HUES48 (cell line): ENCODE results near the gene GALR2.

Source experiments
- H3K27ac ChIP-seq: one replicate; pipeline ENCODE4 v1.7.0; 2013; ENCODE audit warnings: low read depth, low read length, inconsistent platforms
- H3K27me3 ChIP-seq: 2 replicates; pipeline ENCODE4 v1.6.1; 2013; ENCODE audit warnings: mild to moderate bottlenecking, low read length; ENCODE audit not compliant: control insufficient read depth, insufficient read depth
- H3K36me3 ChIP-seq: 2 replicates; pipeline ENCODE4 v1.6.1; 2013; ENCODE audit warnings: low read length; ENCODE audit not compliant: control insufficient read depth, insufficient read depth
- H3K4me1 ChIP-seq: 2 replicates; pipeline ENCODE4 v1.6.1; 2013; ENCODE audit warnings: mild to moderate bottlenecking, low read length; ENCODE audit not compliant: control insufficient read depth, insufficient read depth
- H3K4me3 ChIP-seq: 2 replicates; pipeline ENCODE4 v1.5.1; 2013; ENCODE audit warnings: mild to moderate bottlenecking, low read depth, low read length
- H3K9ac ChIP-seq: 2 replicates; pipeline ENCODE4 v1.6.1; 2013; ENCODE audit warnings: mild to moderate bottlenecking, low read depth, low read length, moderate library complexity
- H3K9me3 ChIP-seq: 2 replicates; pipeline ENCODE4 v1.6.1; 2013; ENCODE audit warnings: low read length; ENCODE audit not compliant: control insufficient read depth, insufficient read depth

Gene GALR2

DNA sequence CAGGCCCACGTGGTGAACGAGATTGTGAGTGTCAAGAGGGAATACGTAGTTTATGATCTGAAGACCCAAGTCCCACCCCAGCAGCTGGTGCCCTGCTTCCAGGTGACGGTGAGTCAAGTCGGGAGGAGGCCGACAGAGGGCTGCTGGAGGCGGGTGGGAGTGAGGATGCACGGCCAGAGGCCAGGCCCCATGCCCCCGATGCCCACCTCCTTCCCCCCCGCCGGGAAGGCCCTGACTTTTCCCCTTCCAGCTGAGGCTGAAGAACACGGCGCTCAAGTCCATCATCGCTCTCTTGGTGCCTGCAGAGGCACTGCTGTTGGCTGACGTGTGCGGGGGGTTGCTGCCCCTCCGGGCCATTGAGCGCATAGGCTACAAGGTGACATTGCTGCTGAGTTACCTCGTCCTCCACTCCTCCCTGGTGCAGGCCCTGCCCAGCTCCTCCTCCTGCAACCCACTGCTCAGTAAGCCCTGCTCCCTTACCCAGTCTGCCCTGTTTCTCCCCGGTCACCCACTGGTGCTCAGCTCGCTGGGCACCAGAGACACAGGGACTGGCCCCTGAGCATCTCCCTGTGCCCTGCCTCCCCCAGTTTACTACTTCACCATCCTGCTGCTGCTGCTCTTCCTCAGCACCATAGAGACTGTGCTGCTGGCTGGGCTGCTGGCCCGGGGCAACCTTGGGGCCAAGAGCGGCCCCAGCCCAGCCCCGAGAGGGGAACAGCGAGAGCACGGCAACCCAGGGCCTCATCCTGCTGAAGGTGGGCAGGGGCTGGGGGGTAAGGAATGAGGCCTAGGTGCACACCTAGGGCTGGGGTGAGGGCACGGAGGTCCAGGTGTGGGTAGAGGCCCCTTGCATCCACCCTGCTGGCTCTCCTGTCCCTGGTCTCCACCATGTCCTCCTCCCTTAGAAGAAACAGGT is 7.0 kb downstream of the GALR2 start:
- H3K4me3 ChIP-seq, result no peak overlapping the region
- H3K27me3 ChIP-seq, result peaks cover 33% of the 10 kb centered on the region
- H3K9me3 ChIP-seq, result no peaks in the 10 kb centered on the region
- peaks cover 19% of the 10 kb centered on the region for H3K4me1 ChIP-seq
- no peak overlapping the region for H3K9ac ChIP-seq
- H3K27ac ChIP-seq, result no peak overlapping the region
- peaks cover 38% of the 10 kb centered on the region for H3K36me3 ChIP-seq

DNA sequence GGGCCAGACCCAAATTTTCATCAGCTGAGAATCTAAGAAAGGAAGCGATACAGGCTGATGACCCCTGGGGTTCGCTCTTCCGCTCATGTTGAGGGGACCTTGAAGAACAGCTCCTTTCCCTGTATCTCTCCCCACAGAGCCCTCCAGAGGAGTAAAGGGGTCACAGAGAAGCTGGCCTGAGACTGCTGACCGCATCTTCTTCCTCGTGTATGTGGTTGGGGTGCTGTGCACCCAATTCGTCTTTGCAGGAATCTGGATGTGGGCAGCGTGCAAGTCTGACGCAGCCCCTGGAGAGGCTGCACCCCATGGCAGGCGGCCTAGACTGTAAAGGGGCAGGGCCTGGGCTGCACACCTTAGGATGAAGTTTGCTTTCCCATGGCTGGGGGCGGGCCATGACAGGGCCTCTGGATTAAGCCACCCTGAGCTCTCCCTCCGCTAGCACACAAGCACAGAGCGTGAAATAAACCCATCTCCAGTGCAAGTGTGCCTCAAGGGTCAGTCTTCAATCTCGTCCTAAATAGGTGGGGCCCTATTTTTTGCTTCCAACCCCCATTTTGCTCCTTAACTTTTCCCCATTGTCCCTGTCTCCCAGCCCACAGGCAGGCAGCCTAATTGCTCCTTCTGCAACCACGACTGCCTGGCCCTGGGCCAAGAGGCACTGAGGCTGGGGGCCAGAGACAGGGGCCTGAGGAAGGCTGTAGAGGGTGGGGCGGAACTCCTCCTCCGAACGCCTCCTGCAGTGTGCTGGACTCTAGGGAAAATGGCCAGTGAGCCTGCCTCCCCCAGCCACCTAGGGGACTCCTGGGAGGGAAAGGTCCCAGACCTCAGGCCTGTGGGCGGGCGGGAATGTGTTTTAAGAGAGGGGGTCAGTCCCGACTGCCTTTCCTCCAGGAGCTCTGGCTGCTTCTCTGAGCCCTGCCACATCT is 8.0 kb downstream of the GALR2 start:
- H3K4me1 ChIP-seq, result peaks cover 19% of the 10 kb centered on the region
- H3K9me3 ChIP-seq, result no peaks in the 10 kb centered on the region
- H3K27ac ChIP-seq, result no peak overlapping the region
- peaks cover 22% of the 10 kb centered on the region for H3K27me3 ChIP-seq
- H3K36me3 ChIP-seq, result peaks cover 48% of the 10 kb centered on the region
- no peak overlapping the region for H3K9ac ChIP-seq
- H3K4me3 ChIP-seq, result no peak overlapping the region

DNA sequence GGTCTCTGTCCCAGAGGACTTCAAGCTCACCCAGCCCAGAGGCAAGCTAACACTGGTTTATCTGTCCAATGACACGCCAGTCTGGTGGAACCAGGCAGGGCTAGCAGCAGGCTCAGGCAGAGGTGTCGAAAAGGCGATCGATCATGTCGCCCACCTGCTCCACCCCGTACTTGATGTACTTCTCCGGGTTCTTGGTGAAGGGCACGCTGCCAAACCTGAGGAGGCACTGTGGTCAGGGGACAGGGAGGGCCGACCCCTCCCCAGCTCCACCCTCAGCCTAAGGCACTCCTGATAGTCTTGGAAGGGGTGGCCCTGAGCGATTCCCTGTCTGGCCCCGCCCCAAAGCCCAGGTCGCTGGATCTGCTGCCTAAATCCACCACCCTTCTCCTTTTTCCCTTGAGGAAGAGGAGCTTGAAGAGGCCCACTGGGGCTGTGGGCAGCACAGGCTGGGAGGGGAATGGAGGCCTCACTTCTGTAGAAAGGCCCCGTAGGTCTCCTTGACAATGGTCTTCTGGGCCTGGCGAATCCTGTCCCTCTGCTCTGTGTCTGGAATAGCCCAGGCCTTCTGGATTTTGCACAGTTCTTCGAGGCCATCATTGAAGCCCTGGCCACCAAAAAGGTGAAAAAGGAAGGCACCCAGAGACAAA is 9.1 kb downstream of the GALR2 start:
- Histone ChIP-seq H3K9me3 (no peaks in the 10 kb centered on the region), H3K4me3 (no peak overlapping the region), H3K27me3 (peaks cover 12% of the 10 kb centered on the region), H3K4me1 (peaks cover 19% of the 10 kb centered on the region), H3K9ac (no peak overlapping the region), H3K27ac (no peak overlapping the region), H3K36me3 (peaks cover 59% of the 10 kb centered on the region)

DNA sequence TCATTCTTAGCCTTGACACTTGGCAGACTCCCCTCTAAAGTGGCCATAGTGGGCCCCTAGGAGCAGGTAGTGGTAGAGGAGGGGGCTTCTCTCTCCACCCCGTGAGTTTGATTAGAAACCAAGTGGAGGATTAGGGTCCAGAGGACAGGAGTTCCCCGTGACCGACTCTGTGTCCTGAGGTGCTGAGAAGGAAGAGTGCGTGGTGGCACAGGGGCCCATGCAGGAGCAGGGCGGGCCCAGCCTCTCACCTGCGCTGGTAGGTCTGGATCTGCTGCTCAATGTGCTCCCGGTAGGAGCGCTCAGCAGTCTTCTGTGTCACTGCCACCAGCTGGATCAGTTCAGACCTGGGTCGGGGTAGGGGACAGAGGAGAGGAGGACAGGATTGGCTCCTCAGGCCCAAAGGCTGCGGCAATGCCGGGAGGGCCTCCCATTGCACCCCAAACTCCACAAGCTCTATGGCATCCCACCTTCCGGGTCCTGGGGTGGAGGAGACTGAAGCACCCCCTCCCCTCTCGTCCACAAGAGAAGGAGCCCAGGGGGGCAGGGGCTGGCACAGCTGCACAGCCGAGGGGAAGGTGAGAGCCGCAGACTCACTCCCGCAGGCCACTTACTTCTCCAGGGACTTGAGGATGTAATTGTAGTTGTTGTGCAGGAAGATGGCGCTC is 10.6 kb downstream of the GALR2 start:
- peaks cover 7% of the 10 kb centered on the region for H3K4me1 ChIP-seq
- no peak overlapping the region for H3K27ac ChIP-seq
- no peaks in the 10 kb centered on the region for H3K27me3 ChIP-seq
- H3K9me3 ChIP-seq, result no peaks in the 10 kb centered on the region
- H3K36me3 ChIP-seq, result peaks cover 74% of the 10 kb centered on the region
- H3K4me3 ChIP-seq, result no peak overlapping the region
- H3K9ac ChIP-seq, result no peak overlapping the region

DNA sequence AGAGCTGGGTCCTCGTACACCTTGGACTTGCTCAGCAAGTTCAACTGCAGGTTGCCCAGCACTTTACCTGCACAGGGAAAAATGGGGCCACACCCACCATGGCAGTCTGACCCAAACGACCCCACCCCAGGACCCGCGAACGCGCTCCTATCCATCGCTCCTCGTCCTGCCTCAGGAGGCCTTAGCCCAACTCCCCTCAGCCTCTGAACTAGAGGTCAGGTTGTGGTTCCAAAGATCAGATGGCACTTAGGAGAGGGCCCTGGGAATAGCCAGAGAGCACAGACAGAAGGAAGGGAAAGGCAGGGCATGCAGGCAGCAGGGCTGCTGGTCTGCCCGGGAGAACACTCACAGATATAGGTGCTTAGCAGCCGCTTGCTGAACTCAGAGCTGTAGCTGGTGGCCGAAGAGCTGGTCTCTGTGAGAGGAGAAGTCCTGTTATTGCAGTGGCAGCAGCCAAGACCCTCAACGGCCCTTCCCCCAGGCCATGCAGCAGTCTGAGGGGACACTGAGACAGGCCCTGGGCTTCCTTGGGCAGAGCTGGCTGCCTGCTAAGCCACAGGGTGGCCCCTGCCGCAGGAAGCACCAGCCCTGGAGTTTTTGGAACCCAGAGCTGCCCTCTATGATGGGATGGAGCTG is 11.3 kb downstream of the GALR2 start:
- Histone ChIP-seq H3K27ac (no peak overlapping the region), H3K27me3 (no peaks in the 10 kb centered on the region), H3K9me3 (no peaks in the 10 kb centered on the region), H3K4me1 (0 out of 2 replicates have a peak, but pooled peaks cover under 1% of the 10 kb centered on the region), H3K36me3 (peaks cover 79% of the 10 kb centered on the region), H3K4me3 (no peak overlapping the region), H3K9ac (no peak overlapping the region)

DNA sequence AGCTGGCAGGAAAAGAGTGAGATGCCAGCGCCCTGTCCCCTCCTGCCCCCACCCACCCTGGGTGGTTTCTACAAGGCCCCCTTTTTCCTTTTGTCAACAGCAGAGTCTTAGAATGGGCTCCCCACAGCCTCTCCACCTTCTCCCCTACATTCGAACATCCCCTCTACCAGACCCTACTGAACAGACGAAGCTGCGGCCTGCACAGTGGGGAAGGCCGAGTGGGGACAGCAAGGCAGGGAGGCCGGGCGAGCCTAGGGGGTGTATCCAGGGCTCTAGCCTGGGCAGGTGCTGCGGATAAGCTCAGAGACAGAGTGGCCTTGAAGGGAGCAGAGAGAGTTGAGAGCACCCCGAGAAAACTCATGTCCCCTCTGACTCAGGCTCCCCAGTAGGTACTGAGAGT is 11.8 kb downstream of the GALR2 start:
- Histone ChIP-seq H3K9ac (no peak overlapping the region), H3K9me3 (no peaks in the 10 kb centered on the region), H3K4me3 (no peak overlapping the region), H3K4me1 (no peaks in the 10 kb centered on the region), H3K27ac (no peak overlapping the region), H3K36me3 (peaks cover 85% of the 10 kb centered on the region), H3K27me3 (no peaks in the 10 kb centered on the region)

DNA sequence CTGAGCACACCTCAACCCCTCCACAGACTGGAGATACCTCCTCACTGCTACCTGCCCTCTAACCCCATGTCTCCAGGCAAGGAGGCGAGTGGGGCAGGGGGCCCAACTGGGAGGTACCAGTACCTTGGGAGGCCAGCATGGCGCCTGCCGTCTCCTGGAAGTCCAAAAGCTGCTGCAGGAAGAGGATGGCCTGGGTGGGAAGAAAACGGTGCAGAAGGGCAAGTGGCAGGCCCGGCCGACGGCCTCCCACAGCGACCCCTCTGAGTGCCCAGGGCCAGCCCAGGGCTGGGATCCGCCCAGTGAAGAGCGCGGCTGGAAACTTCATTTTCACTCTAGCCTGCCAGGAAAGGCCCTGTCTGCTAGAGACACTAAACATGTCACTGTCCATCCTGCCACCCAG is 12.9 kb downstream of the GALR2 start:
- Histone ChIP-seq H3K9me3 (no peaks in the 10 kb centered on the region), H3K27ac (no peak overlapping the region), H3K9ac (no peak overlapping the region), H3K4me3 (no peak overlapping the region), H3K27me3 (no peaks in the 10 kb centered on the region), H3K36me3 (peaks cover 92% of the 10 kb centered on the region), H3K4me1 (no peaks in the 10 kb centered on the region)

DNA sequence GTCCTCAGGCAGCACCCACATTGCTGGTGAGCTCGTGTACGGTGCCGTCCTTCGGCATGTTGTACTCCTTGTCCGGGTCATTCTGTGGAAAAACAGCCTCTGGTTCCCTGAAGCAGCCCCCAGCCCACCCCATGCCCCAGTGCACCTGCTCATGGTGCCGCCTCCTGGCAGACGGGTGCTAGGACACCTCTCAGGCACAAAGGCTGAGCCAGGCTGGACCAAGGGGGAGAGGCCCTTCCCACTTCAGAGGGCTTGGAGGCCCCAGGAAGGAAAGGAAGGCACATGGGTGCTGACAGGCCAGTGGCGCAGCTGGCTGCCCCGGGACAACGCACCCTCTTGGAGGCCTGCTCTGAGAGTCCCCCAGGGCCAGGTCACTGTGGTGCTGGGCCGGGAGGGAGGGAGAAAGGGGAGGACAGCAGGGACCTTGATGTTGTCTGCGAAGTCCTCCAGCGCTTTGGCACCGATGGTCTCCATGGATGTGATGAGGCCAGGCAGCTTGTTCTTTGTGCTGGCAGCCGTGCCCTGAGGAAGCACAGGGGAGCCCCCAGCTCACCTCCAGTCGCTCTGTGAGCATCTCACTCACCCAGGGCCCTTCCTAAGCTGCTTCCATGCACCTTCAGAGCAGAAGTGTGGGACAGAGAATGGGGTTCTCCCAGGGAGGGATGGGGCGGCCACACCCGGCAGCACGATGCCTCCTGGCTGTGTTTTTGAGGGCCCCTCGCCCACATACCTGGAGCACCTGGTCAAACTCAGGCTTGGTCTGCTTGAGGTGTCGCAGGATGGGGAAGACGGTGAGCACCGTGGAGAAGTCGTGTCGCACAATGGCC is 13.7 kb downstream of the GALR2 start:
- peaks cover 94% of the 10 kb centered on the region for H3K36me3 ChIP-seq
- H3K27ac ChIP-seq, result no peak overlapping the region
- H3K4me3 ChIP-seq, result no peak overlapping the region
- H3K4me1 ChIP-seq, result no peaks in the 10 kb centered on the region
- H3K27me3 ChIP-seq, result no peaks in the 10 kb centered on the region
- no peaks in the 10 kb centered on the region for H3K9me3 ChIP-seq
- H3K9ac ChIP-seq, result no peak overlapping the region

DNA sequence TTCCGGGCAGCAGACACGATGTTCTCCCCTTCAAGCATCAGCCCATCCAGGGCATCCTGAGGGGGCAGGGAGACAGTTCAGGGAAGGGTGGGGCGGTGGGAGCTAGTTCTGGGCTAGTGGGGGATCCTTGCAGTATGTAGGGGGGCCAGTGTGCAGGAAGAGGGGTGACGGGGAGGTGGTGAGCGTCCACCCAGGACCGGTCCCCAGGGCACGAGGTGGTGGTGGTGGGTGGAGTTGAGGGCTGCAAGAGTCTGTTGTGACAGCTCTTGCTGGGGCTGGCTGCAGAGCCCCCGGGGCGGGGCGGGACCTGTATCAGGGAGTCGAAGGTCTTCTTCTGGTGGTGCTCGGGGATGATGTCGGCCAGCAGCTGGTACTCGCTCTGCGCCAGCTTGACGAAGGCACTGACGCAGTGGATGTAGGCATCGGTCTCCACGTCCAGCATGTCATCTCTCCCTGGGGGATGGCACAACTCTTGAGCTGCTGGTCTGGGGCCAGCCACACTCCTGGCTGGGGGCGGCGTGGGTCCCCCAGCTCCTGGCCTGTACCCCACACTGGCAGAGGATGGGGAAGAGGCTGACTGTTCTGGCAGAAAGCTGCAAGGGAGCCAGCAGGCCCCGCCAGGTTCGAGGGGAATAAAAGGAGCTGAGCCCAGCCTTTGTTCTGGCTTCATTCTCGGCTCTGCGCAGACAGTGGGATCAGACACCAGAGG is 14.4 kb downstream of the GALR2 start:
- H3K9me3 ChIP-seq, result no peaks in the 10 kb centered on the region
- H3K4me1 ChIP-seq, result no peaks in the 10 kb centered on the region
- H3K27ac ChIP-seq, result no peak overlapping the region
- no peak overlapping the region for H3K4me3 ChIP-seq
- no peak overlapping the region for H3K9ac ChIP-seq
- peaks cover 94% of the 10 kb centered on the region for H3K36me3 ChIP-seq
- no peaks in the 10 kb centered on the region for H3K27me3 ChIP-seq
